Thyroid gland (tissue), 4 donors: ENCODE data around the gene LRMDA. TPM values are rescaled to one million over a fixed set of nuclear protein-coding genes. Genes with fewer than 3 reads are reported as not detected.

Source experiments
- DNase-seq, 2 donors: peaks; one replicate each; pipeline ENCODE4 v3.0.0-alpha.2; 2019
- H3K27ac ChIP-seq, 3 donors: fragments of 200-600 bp; sonication (generic); 1 replicate in 2 of 3; 2 replicates in 1 of 3; pipeline ENCODE4 v1.5.1; 2016 to 2019; ENCODE audit warnings: mild to moderate bottlenecking in 1 of 3, moderate library complexity in 1 of 3
- H3K27me3 ChIP-seq: fragments of 200-600 bp; sonication (generic); one replicate; pipeline ENCODE4 v1.5.1; 2019
- H3K36me3 ChIP-seq, 2 donors: fragments of 200-600 bp; sonication (generic); one replicate each; pipeline ENCODE4 v1.5.1; 2016 to 2019
- H3K4me1 ChIP-seq, 2 donors: fragments of 200-600 bp; sonication (generic); one replicate each; pipeline ENCODE4 v1.5.1; 2017 to 2019
- H3K4me3 ChIP-seq, 3 donors: fragments of 200-600 bp; sonication (generic); replicated peaks in 1 of 3; 1 replicate in 2 of 3; 2 replicates in 1 of 3; pipeline ENCODE4 v1.5.1; 2016; ENCODE audit warnings: mild to moderate bottlenecking in 1 of 3
- H3K9me3 ChIP-seq: fragments of 200-600 bp; sonication (generic); one replicate; pipeline ENCODE4 v1.5.1; 2017
- CTCF ChIP-seq, 6 experiments: fragments of 200-600 bp in 3 of 6; fragments of 450-650 bp in 3 of 6; sonication (generic) in 3 of 6; IDR thresholded peaks; one replicate each; pipeline ENCODE4 v1.5.1; 2016 to 2019; ENCODE audit warnings: antibody characterized with exemption in 6 of 6, mild to moderate bottlenecking in 2 of 6, inconsistent platforms in 1 of 6, moderate library complexity in 1 of 6
- POLR2A ChIP-seq, 2 donors: fragments of 450-650 bp; IDR thresholded peaks; one replicate each; pipeline ENCODE4 v1.6.1; 2017; ENCODE audit warnings: antibody characterized with exemption in 2 of 2, mild to moderate bottlenecking in 2 of 2, moderate library complexity in 1 of 2
- WGBS, 2 donors: methylation state at CpG; one replicate each; pipeline ENCODE4 v1.1.5; 2017; 5-methylcytosine and 5-hydroxymethylcytosine counted together
- intact Hi-C: fragments of 100-400 bp; cut with DNase I; formaldehyde crosslinking; loops from one replicate; pipeline ENCODE4 v1.15.1; 2023
- total RNA-seq, 4 donors: library from RNA; depleted of rRNA; stranded (reverse); fragments of >200 nt; gene quantifications; one replicate each; pipeline ENCODE4 v1.2.3, GENCODE V29; 2016

The LRMDA gene
- total RNA-seq, 4 donors from 2014 or later: 16.5 to 31.7 (median 23.2) TPM

- 0 to 50% methylated on average over 1 of the region's 1 CpG for WGBS, 2 donors
- peaks cover 23 to 27% of the 10 kb centered on the region in 2 donors for H3K4me1 ChIP-seq
- DNase-seq: no peak
- no peaks in the 10 kb centered on the region for H3K36me3 ChIP-seq
- H3K27ac ChIP-seq: no peak overlapping the region
- H3K9me3 ChIP-seq: no peaks in the 10 kb centered on the region
- H3K27me3 ChIP-seq: no peaks in the 10 kb centered on the region
- intact Hi-C loops: no loop called here
- H3K4me3 ChIP-seq: no peak overlapping the region
- TF ChIP-seq POLR2A (IDR thresholded peaks at IDR 0.05): no peak
Observed at GRCh38 chr10:76305930-76306615, 874.6 kb downstream of the LRMDA start.

- DNase-seq: no peak
- Histone ChIP-seq H3K4me3 (no peak overlapping the region), H3K27ac (no peak overlapping the region), H3K9me3 (no peaks in the 10 kb centered on the region), H3K27me3 (no peaks in the 10 kb centered on the region), H3K36me3 (no peaks in the 10 kb centered on the region), H3K4me1 (peaks cover 23 to 26% of the 10 kb centered on the region in 2 donors)
- intact Hi-C loops: no loop called here
- TF ChIP-seq CTCF (IDR thresholded peaks at IDR 0.05): no peak
- no peak for TF ChIP-seq POLR2A (IDR thresholded peaks at IDR 0.05)
Observed at GRCh38 chr10:76306856-76307255, 875.4 kb downstream of the LRMDA start.

- TF ChIP-seq CTCF (IDR thresholded peaks at IDR 0.05): no peak
- TF ChIP-seq POLR2A (IDR thresholded peaks at IDR 0.05): no peak
- Histone ChIP-seq H3K4me3 (no peak overlapping the region), H3K27ac (no peak overlapping the region), H3K27me3 (no peaks in the 10 kb centered on the region), H3K4me1 (peaks cover under 1 to 4% of the 10 kb centered on the region in 2 donors), H3K9me3 (no peaks in the 10 kb centered on the region), H3K36me3 (no peaks in the 10 kb centered on the region)
- intact Hi-C loops: no loop called here
- WGBS, 2 donors: 77 to 82% methylated on average over 7 of the region's 7 CpGs
- DNase-seq: no peak
Observed at GRCh38 chr10:76309070-76309469, 877.6 kb downstream of the LRMDA start.

DNA sequence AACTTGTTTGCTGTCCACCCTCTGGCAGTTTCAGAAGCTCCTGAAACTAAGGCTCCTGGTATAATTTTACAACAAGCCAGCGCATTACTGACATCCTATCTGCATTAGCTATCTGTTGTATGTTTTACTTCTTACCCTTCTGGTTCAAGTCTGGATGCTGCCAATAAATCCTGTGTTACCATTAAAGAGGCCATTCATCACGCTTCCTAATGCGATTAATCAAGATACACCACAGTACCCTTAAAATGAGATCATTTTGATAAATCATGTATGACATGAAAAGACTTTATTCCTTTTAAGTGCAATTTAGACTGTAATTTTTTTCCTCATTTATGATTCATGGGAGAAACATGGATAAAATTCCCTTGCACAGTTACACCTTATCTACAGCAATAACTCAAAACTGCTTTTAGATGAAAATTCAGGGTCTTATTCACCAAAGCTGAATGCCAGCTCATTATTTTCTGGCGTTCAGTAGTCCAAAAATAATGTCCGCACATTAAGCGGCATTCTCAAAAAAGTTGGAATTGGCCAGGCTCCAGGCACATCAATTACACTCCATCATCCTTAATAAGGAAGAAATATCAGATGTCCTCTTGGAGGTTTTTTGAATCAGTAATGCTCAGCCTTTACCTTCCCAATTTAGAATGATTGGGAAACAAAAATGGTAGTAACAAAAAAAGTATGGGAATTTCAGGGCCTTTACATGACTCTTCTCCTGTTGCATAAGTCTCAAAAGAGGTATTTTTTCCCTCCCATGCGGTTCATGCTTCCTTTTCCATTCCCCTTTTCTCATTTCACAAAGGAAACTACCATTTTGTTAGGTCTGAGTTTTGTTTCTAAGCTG, 878.5 kb downstream of the LRMDA start:
- intact Hi-C loops: no loop called here
- Histone ChIP-seq H3K27me3 (no peaks in the 10 kb centered on the region), H3K9me3 (no peaks in the 10 kb centered on the region), H3K27ac (no peak overlapping the region), H3K4me3 (no peak overlapping the region), H3K4me1 (peaks cover 0 to 3% of the 10 kb centered on the region in 2 donors), H3K36me3 (no peaks in the 10 kb centered on the region)
- TF ChIP-seq CTCF (IDR thresholded peaks at IDR 0.05): no peak
- no peak for TF ChIP-seq POLR2A (IDR thresholded peaks at IDR 0.05)
- DNase-seq: no peak
- WGBS, 2 donors: 89% methylated on average over 7 of the region's 7 CpGs

DNA sequence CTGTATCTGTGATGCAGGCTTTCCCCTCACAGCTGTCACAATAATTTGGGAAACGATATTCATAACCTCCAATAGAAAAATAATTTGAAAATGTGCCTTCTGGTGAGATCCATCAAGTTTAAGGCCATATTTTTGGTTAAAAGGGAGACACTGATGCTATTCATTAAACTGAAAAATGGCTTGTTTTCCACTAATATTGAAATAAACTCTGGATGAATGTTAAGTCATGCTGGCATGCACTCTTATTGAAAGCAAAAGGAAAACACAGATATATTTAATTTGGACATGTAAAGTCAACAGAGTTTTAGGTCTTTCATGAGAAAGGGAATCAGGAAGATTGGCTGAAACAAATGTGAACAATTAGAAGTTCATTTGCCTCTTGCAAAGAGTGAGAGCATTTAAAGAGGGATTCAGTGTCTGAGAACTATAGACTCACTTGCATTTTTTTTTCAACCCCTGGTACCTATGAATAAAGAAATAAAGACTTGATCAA, 879.2 kb downstream of the LRMDA start:
- Histone ChIP-seq H3K36me3 (no peaks in the 10 kb centered on the region), H3K4me1 (peaks cover 0 to 3% of the 10 kb centered on the region in 2 donors), H3K27me3 (no peaks in the 10 kb centered on the region), H3K9me3 (no peaks in the 10 kb centered on the region), H3K4me3 (no peak overlapping the region), H3K27ac (no peak overlapping the region)
- DNase-seq: no peak
- 74 to 78% methylated on average over 1 of the region's 1 CpG for WGBS, 2 donors
- intact Hi-C loops: no loop called here
- TF ChIP-seq CTCF (IDR thresholded peaks at IDR 0.05): no peak
- no peak for TF ChIP-seq POLR2A (IDR thresholded peaks at IDR 0.05)
